ENCODE data around the gene AKT2.
A peak's percentile ranks its signal among the peaks of the same experiment; 100 is the strongest.

AKT2 gene

DNA sequence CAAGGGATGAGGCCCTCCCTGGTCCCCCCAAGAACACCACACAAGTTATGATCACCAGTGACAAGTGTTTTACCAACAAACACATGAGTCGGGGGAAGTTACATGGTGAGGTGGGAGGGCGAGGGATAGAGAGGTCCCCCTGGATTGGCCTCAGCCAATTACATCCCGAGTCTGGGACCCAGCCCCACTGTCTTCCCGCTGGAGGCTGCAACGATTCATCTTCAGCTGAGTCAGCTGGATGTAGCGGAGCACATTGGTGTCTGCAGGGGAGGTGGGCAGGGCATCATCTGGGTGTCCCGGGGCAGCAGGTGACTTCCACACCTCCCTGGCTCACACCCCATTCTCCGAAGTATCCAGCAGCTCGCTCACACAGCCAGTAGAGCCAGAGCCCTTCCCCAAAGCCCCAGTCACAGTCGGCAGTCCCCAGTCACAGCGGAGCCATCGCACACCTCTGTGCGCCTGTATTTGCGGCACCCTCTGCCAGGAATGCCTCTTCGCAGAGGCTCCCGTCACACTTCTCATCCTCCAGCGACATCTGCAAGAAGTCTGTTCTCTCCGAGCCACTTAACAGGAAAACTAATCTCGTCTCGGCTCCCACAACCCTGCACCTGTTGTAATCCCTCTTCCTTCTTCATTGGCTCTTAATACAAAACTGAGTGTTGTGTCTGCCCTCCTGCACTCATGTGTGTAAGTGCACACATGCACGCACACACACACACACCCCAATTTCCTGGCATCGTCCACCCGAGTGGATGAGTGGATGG, 69.0 kb downstream of the AKT2 start:
- DNase-seq = peak; percentile 64

DNA sequence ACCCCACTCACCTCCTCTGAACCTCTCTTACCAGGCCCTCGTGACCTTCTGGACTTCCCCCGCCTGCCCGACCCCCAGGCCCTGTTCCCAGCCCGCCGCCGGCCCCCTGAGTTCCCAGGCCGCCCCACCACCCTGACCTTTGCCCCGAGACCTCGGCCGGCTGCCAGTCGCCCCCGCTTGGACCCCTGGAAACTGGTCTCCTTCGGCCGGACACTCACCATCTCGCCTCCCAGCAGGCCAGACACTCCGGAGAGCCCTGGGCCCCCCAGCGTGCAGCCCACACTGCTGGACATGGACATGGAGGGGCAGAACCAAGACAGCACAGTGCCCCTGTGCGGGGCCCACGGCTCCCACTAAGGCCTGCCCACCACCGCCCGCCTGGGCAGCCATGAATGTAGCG, 70.2 kb downstream of the AKT2 start:
- no peak for DNase-seq

DNA sequence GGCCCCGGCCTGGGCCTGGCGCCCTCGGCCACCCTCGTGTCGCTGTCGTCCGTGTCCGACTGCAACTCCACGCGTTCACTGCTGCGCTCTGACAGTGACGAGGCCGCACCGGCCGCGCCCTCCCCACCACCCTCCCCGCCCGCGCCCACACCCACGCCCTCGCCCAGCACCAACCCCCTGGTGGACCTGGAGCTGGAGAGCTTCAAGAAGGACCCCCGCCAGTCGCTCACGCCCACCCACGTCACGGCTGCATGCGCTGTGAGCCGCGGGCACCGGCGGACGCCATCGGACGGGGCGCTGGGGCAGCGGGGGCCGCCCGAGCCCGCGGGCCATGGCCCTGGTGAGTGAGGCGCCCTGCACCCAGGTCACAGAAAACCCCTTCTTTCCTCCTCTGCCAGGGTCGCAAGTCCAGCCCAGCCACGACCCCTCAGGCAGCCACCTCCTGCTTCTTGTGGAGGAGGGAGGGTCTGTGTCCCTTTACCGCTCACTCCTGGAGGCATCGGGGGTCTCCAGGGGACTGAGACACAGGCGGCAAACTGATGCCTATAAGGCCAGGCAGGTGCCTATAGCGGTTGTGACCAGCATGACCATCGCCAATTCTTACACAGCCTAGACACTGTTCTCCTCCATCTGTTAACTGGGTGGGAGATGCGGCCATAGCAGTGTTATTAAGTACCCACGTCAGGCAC, 71.1 kb downstream of the AKT2 start:
- no peak for DNase-seq

DNA sequence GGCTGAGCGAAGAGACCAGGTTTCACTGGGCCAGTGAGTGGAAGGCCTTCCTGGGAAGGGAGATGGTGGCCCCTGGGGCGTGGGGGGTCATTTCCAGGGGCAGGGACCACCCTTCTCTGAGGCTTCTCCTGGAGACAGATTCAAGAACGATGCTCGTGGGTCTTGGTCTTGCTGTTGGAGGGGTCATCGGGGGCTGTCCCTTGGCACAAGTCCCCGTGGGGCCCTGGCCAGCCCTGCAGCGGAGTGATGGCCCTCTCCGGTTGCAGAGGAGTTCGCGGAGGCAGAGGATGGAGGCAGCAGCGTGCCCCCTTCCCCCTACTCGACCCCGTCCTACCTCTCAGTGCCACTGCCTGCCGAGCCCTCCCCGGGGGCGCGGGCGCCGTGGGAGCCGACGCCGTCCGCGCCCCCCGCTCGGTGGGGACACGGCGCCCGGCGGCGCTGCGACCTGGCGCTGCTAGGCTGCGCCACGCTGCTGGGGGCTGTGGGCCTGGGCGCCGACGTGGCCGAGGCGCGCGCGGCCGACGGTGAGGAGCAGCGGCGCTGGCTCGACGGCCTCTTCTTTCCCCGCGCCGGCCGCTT, 71.8 kb downstream of the AKT2 start:
- DNase-seq = no peak

DNA sequence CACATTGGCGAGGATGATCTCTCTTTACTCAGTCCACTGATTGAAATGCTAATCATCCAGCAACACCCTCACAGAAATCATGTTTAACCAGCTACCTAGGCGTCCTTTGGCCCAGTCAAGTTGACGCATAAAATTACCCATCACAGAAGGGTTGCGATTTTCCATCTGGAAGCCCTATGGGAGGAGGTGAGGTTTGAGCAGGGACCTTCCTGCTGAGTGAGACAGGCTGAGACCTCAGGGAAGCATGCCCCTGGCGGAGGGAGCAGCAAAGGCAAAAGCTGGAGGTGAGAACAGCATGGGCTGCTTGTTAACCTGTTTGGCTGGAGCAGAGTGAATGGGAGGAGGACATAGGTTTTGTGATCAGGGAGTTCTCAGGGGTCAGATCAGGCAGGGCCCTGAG, 74.3 kb downstream of the AKT2 start:
- DNase-seq = no peak

DNA sequence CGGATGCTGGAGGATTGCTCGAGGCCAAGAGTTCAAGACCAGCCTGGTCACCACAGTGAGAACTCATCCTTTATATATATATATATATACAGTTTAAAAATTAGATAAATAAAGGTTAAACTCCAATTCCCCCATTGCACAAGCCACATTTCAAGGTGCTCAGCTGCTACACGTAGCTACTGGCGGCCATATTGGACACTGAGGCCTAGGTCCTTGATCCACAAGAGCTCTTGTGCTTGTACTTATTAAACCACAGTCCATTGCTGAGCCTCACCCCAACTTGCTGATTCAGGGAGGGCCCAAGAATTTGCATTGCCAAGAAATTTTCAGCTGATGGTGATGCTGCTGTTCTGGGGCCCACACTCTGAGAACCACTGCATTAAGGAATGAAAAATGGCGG, 76.5 kb downstream of the AKT2 start:
- no peak for DNase-seq

DNA sequence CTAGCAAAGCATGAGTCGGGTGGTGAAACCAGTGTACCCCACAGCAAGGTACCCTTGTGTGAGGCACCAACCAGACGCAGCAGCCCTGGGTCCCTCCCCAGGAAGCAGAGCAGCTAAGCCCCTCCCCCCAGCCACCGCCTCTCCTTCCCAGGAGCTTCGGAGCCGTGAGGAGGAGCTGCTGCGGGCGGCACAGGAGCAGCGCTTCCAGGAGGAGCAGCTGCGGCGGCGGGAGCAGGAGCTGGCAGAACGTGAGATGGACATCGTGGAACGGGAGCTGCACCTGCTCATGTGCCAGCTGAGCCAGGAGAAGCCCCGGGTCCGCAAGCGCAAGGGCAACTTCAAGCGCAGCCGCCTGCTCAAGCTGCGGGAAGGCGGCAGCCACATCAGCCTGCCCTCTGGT, 79.4 kb downstream of the AKT2 start:
- no peak for DNase-seq

DNA sequence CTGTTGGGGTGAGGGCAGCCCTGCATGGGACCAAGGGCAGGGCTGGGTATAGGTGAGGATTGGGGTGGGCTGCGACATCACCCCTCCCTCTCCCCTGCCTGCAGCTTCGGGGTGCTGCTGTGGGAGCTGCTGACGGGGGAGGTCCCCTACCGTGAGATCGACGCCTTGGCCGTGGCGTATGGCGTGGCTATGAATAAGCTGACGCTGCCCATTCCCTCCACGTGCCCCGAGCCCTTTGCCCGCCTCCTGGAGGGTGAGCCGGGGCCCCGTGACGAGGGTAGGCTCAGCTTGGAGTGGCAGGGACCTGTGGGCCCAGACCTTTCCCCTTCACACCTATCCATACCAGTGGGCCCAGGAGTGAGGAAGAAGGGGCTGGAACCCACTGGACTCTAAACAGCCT, 80.8 kb downstream of the AKT2 start:
- DNase-seq = no peak

DNA sequence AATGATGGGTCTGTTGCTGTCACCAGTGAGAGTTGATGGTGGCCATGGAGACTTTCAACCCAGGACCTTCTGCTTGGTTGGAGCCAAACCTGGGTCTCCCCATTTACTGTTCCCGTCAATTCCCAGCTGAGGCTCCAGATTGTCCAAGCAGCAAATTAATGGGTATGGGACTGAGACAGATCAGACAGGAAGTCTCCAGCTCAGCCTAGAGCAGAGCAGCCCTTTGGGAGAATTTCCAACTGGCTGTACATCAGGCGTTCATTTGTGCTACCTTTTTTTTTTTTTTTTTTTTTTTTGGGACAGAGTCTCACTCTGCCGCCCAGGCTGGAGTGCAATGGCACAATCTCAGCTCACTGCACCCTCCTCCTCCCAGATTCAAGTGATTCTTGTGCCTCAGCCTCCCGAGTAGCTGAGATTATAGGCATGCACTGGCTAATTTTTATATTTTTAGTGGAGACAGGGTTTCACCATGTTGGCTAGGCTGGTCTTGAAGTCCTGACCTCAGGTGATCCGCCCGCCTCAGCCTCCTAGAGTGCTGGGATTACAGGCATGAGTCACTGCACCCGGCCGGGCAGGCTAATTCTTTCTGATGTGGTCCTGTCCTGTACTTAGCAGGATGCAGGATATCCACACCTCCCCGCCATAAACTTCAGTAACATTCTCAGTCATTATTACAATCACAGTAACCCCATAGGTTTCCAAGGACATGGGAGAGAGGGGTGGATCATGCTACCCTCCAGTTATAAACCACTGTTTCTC, 84.6 kb downstream of the AKT2 start:
- no peak for DNase-seq

DNA sequence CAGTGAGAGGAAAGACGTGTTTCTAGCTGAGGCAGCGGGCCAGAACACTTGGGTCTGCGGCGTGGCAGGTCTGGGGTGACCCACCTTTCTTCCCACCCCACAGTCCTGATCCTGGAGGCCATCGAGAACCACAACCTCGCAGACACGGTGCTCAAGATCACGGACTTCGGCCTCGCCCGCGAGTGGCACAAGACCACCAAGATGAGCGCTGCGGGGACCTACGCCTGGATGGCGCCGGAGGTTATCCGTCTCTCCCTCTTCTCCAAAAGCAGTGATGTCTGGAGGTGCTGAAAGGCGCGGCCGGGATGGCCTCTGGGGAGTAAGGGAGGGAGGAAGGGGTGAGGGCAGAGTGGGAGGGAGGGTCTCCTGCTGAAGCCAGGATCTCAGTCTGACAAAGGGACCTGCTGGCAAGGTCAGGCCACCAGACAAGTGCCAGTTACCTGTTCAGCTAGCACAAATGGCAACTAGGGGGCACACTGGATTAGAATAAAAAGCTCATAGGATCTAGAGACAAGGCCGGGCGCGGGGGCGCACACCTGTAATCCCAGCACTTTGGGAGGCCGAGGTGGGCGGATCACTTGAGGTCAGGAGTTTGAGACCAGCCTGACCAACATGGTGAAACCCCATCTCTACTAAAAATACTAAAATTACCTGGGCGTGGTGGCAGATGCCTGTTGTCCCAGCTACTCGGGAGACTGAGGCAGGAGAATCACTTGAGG, 86.7 kb downstream of the AKT2 start:
- no peak for DNase-seq

DNA sequence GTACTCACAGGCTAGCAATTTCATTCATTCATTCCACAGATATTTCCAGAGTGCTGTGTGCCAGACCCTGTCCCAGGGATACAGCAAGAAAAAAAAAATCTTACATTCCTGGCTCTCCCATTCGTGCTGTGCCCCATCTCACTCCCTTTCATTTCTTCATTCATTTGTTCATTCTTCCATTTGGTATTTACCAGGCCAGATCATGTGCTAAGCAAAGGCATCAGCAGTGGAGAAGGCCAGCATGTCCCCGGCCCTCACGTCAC, 91.6 kb downstream of the AKT2 start:
- DNase-seq = no peak

DNA sequence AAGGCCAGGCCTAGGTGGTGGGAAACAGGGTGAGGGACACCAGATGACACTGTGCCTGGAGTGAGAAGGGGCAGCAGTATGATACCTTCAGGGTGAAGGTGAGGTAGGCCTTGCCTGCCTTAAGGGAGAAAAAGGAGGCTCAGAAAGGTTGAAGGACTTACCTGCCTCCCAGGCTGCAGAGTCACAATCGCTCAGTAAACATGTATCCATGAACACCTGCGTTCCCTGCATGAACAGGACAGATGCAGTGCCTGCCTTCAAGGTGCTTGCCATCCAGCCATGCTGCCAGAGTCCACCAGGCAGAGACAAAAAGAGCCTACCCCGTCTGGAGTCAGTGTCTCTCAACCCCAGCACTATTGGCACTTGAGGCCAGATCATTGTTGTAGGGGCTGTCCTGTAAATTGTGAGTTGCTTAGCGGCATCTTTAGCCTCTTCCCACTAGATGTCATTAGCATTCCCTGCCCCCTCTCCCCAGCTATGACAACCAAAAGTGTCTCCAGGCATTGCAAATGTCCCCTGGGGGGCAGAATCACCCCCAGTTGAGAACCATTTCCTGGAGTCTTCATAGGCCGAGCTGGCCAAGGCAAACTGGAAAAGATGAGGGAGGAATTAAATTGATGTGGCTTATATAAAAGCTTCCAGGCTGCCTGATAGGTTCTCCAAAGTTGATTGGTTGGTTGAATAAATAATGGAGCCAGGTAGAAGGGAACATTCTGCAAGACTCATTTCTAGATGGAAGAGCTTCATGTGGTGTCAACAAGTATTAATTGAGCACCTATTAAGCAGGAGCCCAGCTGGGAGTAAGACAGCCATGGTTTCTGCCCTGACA, 92.2 kb downstream of the AKT2 start:
- DNase-seq = no peak

DNA sequence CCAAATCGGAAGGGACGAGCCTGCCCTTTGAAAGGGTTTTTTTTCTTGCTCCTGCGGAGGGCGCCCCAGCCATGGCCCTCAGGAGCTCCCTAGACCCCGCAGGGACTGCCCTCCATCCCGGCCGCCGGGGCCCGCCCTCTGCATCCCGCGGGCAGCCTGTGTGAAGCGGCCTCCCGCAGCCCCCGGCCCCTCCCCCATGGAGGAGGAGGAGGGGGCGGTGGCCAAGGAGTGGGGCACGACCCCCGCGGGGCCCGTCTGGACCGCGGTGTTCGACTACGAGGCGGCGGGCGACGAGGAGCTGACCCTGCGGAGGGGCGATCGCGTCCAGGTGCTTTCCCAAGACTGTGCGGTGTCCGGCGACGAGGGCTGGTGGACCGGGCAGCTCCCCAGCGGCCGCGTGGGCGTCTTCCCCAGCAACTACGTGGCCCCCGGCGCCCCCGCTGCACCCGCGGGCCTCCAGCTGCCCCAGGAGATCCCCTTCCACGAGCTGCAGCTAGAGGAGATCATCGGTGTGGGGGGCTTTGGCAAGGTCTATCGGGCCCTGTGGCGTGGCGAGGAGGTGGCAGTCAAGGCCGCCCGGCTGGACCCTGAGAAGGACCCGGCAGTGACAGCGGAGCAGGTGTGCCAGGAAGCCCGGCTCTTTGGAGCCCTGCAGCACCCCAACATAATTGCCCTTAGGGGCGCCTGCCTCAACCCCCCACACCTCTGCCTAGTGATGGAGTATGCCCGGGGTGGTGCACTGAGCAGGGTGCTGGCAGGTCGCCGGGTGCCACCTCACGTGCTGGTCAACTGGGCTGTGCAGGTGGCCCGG, 93.1 kb downstream of the AKT2 start:
- DNase-seq = peak; percentile 9

DNA sequence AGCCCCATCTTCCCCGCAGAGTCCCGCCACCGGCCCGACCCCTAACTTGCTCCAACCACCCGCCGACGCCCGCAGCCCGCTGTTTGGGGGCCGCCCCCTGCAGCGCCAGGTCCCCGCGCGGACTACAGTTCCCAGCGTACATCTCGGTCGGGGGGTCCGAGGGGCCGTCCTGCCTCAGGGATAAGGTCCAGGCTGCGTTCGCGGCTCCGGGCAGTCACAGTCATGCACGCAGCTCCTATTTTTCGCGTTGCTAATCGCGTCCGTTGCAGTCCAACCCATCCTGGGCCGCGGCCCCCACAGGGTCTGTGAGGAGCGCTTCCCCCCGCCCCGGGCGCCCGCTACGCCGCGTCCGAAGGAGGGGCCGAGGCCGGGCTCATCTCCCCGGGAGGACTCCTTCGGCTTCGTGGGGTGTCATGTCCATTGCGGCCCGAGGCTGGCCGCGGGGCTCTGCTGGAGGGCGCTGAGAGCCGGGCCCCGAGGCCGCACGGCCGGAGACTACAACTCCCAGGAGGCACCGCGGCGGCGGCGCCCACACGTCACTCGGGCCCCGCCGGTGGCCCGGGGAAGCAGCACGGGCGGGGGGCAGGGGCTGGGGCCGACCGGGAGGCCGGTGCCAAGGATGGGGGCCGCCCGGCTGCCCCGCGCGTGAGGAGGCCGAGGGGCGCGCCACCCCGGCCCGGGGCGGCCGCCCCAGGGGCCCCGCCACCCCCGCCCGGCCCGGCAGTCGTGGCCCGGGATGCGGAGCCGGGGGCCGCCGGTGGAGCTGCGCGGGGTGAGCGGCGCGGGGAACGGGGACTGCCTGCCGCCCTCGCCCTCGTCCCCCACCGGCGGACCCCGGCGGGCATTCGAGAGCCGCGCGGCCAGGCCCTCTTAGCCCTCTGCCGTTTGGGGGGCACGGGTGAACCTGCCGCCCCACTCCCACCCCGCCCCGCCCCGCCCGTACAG, 94.0 kb downstream of the AKT2 start, which contains the start of gene MAP3K10:
MAP3K10 (plus strand) TSS at position 536 of the 945 bp plus-strand sequence. CDS start 606 bp downstream, outside the sequence.
- peak; percentile 22 for DNase-seq

DNA sequence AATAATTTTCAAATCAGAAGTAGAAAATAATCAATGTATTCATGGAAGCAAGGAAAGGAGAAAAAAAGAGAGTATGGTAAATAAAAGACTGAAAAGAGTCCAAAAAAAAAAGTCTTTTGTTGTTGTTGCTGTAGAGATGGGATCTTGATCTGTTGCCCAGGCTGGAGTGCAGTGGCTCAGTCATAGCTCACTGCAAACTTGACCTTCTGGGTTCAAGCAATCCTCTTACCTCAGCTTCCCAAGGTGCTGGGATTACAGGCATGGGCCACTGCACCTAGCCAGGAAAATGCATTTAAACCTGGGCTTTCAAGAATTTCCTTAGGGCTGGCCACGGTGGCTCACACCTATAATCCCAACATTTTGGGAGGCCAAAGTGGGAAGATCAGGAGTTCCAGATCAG, 100.9 kb downstream of the AKT2 start:
- no peak for DNase-seq
